Measurements from ENCODE around the gene MEGF6. TPM values are rescaled to one million over a fixed set of nuclear protein-coding genes. Genes with fewer than 3 reads are reported as not detected.

The MEGF6 gene
- total RNA-seq, 1 experiment from 2014 or later, result 21.3 TPM

GRCh38 chr1:3522564-3523265, 88.6 kb downstream of the MEGF6 start:
- Histone ChIP-seq H3K27ac (ENCODE audit: insufficient read length, low read depth, low read length) (no peak overlapping the region), H4K91ac (ENCODE audit: insufficient read length, low read depth, low read length) (no peak overlapping the region), H3T11ph (ENCODE audit: low read length) (no peak overlapping the region), H2AFZ (ENCODE audit: low read length) (no peak overlapping the region), H3K9ac (ENCODE audit: extremely low read depth, insufficient read length, low read length) (no peak overlapping the region), H2BK120ac (ENCODE audit: low read depth, low read length, poor library complexity, severe bottlenecking) (no peak overlapping the region), H3K79me1 (ENCODE audit: insufficient read depth, low read depth, low read length, poor library complexity, severe bottlenecking) (no peaks in the 10 kb centered on the region), H3K23me2 (ENCODE audit: insufficient read length, low read depth, low read length, poor library complexity, severe bottlenecking) (no peaks in the 10 kb centered on the region), H3K9me3 (ENCODE audit: control insufficient read depth, low read depth, low read length) (no peaks in the 10 kb centered on the region), H3K4ac (ENCODE audit: low read depth, low read length) (no peak overlapping the region), H4K20me1 (ENCODE audit: control insufficient read depth, insufficient read depth, insufficient read length) (peaks cover 3% of the 10 kb centered on the region), H2BK20ac (ENCODE audit: low read depth, low read length, poor library complexity, severe bottlenecking) (no peak overlapping the region), H3K23ac (ENCODE audit: insufficient read length, low read depth, low read length) (no peak overlapping the region), H3K27me3 (ENCODE audit: insufficient read depth, low read length) (no peaks in the 10 kb centered on the region), H2BK12ac (ENCODE audit: insufficient read length, low read depth, low read length) (no peak overlapping the region), H3K4me1 (ENCODE audit: insufficient read depth, low read length) (no peaks in the 10 kb centered on the region), H4K8ac (replicated peaks; ENCODE audit: insufficient read length, low read depth, low read length) (no peak overlapping the region), H3K4me2 (ENCODE audit: insufficient read depth, insufficient read length, low read length) (no peak overlapping the region), H2AK5ac (ENCODE audit: insufficient read length, low read length) (no peak overlapping the region), H3K79me2 (ENCODE audit: insufficient read depth, low read length) (no peaks in the 10 kb centered on the region), H2BK15ac (ENCODE audit: low read depth, low read length) (no peak overlapping the region), H3K14ac (ENCODE audit: insufficient read depth, low read length) (no peak overlapping the region), H2BK5ac (ENCODE audit: insufficient read length, low read length) (no peak overlapping the region), H3K18ac (ENCODE audit: insufficient read length, low read depth, low read length) (no peak overlapping the region), H3K56ac (ENCODE audit: insufficient read length, low read depth, low read length) (no peak overlapping the region), H4K5ac (ENCODE audit: insufficient read length, low read depth, low read length) (no peak overlapping the region)
- Mint-ChIP-seq H3K27me3 (ENCODE audit: low read depth) (peaks cover 4% of the 10 kb centered on the region), H3K4me3 (no peak overlapping the region), H3K9me3 (no peaks in the 10 kb centered on the region; a peak in 2 of 5 replicates), H3K36me3 (ENCODE audit: insufficient read depth in 1 of 3, low read depth in 3 of 3) (peaks cover 0 to 5% (median 0%) of the 10 kb centered on the region in 3 experiments; a peak in 2 of 7 replicates), H3K27ac (no peak overlapping the region), H3K4me1 (no peaks in the 10 kb centered on the region)
- no CpG with 5 or more reads among the region's 19 CpGs for WGBS (ENCODE audit: extremely low coverage, insufficient read length, low lambda C conversion rate)
- TF ChIP-seq, protein P1, sequence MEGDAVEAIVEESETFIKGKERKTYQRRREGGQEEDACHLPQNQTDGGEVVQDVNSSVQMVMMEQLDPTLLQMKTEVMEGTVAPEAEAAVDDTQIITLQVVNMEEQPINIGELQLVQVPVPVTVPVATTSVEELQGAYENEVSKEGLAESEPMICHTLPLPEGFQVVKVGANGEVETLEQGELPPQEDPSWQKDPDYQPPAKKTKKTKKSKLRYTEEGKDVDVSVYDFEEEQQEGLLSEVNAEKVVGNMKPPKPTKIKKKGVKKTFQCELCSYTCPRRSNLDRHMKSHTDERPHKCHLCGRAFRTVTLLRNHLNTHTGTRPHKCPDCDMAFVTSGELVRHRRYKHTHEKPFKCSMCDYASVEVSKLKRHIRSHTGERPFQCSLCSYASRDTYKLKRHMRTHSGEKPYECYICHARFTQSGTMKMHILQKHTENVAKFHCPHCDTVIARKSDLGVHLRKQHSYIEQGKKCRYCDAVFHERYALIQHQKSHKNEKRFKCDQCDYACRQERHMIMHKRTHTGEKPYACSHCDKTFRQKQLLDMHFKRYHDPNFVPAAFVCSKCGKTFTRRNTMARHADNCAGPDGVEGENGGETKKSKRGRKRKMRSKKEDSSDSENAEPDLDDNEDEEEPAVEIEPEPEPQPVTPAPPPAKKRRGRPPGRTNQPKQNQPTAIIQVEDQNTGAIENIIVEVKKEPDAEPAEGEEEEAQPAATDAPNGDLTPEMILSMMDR (conservative IDR thresholded peaks at IDR 0.05), result no peak
- DNase-seq, result no peak
